GM18502 (cell line): ENCODE measurements around the gene TRIM56.
"Not testable (repeated sequence)": the region's sequence is repeated elsewhere in the genome, so short reads cannot be mapped to it uniquely, and the experiment has no call there.

Experiments used
- ATAC-seq: cut with Tn5 transposase; IDR thresholded peaks from one replicate; pipeline ENCODE4 v1.9.1; 2021; ENCODE audit warnings: mild to moderate bottlenecking; ENCODE audit not compliant: unreplicated experiment, poor library complexity

Gene TRIM56

DNA sequence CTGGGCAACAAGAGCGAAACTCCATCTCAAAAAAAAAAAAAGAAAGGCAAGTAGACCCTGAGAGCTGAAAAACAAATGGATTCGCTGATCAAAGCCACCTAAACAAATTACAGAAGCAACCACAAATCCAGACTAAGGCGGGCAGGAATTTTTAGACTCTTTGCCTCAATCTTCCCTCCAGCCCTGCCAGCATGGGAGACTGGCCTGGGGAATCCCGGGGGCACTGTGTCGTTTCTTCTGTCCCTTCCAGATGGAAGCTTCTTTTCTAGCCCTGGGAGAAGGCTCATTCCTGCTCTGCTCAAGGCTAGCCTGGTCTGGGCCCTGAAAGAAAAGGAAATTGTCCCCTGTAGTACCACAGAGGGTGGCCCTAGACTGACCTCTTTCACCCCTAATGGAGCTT is 26.0 kb downstream of the TRIM56 start:
- ATAC-seq = no peak

DNA sequence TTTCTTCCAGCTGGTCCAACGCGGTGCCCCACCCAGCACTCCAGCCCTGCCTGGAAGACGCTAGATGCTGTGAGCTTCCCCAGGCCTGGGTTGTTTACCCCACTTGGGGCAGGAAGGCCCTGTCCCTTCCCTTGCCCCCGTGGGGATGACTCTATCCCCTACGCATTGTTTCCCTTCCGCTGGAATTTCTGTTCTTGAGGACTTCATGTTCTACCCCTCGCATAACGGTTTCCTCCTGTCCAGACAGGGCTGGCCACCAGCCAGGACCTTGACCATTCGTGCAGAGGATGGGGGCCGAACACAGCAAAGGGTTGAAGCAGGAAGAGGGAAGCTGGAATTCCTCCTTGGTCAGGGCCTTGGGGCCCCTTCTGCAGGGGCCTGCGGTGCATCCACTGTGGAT is 27.0 kb downstream of the TRIM56 start:
- no peak for ATAC-seq

DNA sequence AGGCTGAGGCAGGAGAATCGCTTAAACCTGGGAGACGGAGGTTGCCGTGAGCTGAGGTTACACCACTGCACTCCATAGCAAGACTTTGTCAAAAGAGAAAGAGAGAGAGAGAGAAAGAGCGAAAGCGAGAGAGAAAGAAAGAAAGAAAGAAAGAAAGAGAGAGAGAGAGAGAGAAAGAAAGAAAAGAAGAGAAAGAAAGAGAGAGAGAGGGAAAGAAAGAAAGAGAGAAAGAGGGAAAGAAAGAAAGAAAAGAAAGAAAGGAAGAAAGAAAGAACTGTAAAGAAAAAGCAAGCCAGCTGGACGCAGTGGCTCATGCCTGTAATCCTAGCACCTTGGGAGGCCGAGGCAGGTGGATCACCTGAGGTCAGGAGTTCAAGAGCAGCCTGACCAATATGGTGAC is 27.9 kb downstream of the TRIM56 start:
- not testable (repeated sequence) for ATAC-seq

DNA sequence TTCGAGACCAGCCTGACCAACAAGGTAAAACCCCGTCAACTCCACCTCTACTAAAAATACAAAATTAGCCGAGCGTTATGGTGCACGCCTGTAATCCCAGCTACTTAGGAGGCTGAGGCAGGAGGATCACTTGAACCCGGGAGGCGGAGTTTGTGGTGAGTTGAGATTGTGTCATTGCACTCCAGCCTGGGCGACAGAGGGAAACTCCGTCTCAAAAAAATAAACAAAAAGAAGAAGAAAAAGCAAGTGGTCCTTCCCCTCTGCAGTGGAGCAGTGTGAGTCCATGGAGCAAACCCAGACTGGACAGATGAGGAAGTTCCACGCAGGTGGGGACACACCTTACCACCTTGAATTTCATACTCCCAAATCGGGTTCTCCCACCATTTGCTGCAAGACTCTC is 28.6 kb downstream of the TRIM56 start:
- ATAC-seq = no peak

DNA sequence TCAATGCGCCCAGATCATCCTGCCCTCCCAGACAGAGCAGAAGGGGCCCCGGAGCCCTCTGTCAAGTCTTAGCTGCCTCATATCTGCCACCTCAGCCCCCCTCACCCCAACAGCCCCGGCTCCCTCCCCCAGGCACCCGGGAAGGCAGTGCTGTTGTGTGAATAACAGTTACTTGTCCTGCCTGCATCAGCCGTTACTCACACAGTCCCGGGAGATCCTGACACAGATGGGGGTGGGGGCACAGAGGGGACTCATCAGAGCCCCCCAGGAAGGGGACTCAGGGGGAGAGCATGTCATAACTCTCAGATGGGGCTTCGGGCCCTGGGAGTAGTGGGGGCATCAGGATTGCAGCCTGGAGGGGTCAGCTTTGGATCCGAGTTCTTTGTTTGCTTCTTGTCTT is 29.2 kb downstream of the TRIM56 start:
- no peak for ATAC-seq

DNA sequence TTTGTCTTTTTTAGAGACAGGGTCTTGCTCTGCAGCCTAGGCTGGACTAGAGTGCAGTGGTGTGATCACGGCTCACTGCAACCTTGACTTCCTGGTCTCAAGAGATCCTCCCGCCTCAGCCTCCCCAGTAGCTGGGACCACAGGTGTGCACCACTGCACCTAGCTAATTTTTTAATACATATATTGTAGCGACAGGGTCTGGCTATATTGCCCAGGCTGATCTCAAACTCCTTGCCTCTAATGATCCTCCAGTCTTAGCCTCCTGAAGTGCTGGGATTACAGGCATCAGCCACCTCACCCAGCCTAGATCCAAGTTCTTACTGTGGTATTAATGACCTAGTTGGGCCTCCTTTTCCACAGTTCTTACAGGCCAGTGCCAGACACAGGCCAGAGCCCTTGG is 29.9 kb downstream of the TRIM56 start:
- ATAC-seq = no peak

DNA sequence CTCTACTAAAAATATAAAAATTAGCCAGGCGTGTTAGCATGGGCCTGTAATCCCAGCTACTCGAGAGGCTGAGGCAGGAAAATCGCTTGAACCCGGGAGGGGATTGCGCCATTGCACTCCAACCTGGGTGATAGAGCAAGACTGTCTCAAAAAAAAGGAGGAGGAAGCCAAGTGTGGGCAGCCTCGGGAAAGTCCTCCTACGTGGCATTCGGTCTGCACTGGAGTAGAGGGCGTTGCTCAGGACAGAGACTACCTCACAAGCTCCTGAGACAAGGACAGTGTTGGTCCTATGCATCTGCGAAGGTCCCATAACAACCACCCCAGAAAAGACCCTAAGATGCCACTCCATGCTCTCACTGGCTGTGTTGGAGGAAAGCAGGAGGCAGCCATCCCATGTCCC is 31.6 kb downstream of the TRIM56 start:
- ATAC-seq = no peak

DNA sequence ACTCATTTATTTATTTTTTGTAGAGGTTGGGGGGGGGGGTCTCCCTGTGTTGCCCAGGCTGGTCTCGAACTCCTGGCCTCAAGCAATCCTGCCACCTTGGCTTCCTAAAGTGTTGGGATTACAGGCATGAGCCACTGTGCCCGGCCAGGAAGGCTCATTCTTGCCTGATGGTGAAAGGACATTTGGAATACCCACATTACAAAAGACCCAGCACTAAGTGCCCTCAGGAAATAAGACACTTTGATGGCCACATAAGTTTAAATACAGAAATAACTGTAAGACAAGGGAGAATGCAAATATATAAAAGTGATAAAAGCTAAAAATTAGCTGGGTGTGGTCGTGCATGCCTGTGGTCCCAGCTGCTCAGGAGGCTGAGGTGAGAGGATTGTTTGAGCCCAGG is 33.6 kb downstream of the TRIM56 start:
- no peak for ATAC-seq

DNA sequence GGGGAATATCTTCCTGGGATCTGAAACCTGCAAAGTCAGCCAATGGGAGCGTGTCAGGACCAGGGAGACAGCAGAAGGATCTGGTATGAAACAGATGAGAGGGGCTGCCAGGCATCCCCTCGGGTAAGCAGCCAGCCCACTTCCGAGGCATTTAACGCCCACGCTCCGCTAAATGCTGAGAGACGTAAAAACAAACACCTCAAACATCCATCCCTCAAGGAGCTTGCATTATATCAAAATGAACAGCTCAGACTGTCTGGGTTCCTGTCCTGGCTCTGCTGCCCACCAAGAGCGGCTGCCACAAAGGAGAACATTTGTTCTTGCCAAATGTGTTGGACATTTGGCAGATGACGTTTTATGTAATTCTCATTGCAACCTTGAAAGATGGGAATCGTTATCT is 34.6 kb downstream of the TRIM56 start:
- no peak for ATAC-seq

DNA sequence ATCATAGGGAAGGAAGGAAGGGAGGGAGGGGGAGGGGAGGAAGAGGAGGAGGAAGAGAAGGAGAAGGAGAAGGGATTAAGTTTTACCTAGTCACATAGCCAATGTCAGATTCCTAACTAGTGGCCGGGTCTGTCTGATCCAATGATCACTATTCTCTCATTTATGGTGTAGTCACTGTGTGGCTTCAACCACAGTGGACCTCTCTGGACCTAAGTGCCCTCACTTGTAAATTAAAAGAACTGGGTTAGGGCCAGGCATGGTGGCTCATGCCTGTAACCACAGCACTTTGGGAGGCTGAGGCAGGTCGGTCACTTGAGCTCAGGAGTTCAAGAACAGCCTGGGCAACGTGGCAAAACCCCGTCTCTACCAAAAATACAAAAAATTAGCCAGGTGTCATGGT is 35.0 kb downstream of the TRIM56 start:
- no peak for ATAC-seq

DNA sequence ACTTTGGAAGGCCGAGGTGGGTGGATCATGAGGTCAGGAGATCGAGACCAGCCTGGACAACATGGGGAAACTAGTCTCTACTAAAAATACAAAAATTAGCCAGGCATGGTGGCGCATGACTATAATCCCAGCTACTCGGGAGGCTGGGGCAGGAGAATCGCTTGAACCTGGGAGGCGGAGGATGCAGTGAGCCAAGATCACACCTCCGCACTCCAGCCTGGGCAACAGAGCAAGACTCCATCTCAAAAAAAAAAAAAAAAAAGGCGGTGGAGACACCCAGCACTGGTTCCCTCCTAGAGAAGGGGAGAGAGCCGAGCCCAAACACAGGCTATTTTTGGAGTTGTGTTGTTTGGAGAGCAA is 36.3 kb downstream of the TRIM56 start:
- ATAC-seq = not testable (repeated sequence)

DNA sequence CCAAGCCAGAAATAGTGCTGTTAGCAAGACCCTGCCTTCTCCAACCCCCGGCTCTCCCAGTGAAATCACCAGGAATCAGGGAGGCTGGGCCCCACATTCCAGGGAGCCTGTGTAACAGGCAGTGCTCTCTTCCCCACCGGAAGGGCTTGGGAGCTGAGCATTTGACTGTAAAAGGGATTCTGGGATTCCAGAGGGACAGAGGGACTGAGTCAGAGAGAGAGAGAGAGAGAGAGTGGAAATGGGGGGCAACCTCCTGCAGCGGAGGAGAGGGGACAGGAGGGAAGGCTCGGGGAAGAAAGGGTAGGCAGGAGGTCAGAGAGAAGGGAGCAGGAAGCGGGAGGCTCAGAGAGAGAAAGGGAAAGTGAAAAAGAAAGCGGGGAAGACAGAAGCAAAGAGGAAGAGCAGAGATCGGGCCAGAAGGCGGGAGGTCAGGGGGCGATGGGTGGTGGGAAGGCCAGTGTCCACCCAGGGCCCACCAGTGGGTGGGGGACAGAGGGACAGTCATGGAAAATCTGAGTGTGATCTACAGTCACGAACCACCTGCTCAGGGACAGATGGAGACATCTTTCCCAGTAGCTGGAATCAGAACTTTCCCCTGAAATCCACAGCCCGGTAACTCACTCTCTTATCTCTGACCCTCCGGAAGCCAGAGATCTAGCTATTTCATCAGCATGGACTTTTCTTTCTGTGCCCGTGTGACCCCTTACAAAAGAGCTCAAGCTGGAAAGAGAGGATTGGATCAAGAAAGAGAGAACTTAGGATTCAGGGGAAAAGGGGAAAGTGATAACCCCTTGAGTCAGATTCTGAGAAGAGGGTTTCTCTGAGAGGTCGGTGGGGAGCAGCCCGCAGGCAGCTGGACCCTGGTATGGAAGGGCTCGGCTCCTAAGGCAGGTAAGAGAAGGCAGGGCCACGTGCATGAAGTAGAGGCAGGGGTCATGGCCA is 37.0 kb downstream of the TRIM56 start:
- ATAC-seq = no peak

DNA sequence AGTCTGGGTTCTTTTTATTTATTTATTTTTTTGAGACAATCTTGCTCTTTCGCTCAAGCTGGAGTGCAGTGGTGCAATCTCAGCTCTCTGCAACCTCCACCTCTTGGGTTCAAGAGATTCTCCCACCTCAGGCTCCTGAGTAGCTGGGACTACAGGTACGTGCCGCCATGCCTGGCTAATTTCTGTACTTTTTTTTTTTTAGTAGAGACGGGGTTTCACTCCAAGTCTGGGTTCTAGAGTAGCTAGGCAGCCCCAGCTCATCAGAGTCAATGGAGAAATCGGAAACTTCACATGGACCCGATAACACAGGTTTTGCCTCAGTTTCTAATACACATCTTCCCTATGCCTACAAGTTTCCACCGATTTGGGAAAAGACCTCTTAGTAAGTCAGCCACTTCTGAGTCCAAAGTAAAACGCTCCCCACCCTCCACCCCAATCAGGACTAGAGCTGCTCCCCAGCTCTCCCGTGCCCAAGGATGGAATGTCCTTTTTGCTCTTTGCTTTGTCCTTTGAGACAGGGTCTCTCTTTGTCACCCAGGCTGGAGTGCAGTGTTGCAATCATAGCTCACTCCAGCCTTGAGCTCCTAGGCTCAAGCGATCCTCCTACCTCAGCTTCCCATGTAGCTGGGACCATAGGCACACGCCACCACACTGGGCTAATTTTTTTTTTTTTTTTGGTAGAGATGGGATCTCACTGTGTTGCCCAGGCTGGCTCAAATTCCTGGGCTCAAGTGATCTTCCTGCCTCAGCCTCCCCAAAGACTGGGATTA is 37.8 kb downstream of the TRIM56 start:
- ATAC-seq = no peak

DNA sequence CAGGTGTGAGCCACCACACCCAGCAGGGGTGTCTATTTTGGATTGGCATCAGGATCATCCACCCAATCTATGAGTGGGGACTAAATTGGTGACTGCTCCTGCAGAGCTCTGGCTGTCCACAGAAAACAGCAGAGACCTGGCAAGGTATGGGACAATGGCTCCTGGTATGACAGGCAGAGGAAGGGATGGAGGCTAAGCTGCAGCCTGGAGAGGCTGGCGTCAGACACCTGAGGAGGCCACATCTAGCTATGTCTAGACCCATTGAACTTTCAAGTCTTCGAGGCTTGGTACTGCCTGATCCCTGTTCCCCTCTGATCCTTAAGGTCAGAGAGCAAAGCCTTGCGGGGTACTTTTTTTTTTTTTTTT is 38.4 kb downstream of the TRIM56 start:
- ATAC-seq = no peak

DNA sequence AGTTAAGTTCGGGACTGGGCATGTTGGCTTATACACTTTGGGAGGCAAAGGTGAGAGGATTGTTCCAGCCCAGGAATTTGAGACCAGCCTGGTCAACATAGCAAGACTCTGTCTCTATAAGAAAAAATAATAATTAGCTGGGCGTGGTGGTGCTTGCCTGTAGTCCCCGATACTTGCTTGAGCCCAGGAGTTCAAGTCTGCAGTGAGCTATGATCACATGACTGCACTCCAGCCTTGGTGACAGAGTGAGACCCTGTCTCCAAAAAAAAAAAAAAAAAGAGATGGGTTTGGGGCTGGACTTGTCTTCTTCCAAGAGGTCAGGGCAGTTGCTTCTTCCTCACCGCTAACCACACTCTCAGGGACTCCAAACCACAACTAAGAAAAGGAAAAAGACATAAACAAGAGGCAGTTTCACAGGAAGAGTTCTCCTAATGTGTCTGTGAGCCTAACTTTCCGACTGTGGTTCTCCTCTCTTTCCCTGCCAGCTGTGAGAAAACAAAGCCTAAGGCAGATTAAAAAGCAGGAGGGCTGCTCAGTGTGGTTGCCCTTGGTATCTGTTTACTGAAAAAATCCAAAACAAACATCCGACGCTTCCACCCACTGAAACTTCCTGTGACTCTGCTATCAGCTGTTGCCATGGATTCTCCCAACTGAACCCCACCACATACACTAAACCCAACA is 39.2 kb downstream of the TRIM56 start:
- ATAC-seq = no peak

DNA sequence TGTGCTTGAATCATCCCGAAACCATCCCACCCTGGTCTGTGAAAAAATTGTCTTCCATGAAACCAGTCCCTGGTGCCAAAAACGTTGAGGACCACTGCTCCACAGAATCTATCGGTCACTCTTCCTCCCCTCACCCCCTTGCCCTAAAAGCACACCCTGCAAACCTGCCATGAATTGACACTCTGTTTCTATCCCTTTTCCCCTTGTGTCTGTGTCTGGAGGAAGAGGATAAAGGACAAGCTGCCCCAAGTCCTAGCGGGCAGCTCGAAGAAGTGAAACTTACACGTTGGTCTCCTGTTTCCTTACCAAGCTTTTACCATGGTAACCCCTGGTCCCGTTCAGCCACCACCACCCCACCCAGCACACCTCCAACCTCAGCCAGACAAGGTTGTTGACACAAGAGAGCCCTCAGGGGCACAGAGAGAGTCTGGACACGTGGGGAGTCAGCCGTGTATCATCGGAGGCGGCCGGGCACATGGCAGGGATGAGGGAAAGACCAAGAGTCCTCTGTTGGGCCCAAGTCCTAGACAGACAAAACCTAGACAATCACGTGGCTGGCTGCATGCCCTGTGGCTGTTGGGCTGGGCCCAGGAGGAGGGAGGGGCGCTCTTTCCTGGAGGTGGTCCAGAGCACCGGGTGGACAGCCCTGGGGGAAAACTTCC is 40.8 kb downstream of the TRIM56 start:
- ATAC-seq = no peak

DNA sequence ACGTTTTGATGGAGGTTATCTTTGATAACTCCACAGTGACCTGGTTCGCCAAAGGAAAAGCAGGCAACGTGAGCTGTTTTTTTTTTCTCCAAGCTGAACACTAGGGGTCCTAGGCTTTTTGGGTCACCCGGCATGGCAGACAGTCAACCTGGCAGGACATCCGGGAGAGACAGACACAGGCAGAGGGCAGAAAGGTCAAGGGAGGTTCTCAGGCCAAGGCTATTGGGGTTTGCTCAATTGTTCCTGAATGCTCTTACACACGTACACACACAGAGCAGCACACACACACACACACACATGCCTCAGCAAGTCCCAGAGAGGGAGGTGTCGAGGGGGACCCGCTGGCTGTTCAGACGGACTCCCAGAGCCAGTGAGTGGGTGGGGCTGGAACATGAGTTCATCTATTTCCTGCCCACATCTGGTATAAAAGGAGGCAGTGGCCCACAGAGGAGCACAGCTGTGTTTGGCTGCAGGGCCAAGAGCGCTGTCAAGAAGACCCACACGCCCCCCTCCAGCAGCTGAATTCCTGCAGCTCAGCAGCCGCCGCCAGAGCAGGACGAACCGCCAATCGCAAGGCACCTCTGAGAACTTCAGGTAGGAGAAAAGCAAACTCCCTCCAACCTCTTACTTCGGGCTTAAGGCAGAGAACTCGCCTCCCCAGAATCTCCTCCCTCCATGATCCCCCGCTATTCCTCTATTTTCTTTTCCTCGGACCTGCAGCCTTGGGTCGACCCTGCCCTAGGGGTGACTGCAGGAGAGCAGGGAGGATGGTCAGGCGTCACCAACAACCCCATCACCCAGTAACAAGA is 41.6 kb downstream of the TRIM56 start, which contains the start of gene SERPINE1:
Gene SERPINE1 (plus strand): TSS at position 454 of the 809 bp plus-strand sequence. CDS start 1,290 bp downstream, outside the sequence.
- ATAC-seq = no peak

DNA sequence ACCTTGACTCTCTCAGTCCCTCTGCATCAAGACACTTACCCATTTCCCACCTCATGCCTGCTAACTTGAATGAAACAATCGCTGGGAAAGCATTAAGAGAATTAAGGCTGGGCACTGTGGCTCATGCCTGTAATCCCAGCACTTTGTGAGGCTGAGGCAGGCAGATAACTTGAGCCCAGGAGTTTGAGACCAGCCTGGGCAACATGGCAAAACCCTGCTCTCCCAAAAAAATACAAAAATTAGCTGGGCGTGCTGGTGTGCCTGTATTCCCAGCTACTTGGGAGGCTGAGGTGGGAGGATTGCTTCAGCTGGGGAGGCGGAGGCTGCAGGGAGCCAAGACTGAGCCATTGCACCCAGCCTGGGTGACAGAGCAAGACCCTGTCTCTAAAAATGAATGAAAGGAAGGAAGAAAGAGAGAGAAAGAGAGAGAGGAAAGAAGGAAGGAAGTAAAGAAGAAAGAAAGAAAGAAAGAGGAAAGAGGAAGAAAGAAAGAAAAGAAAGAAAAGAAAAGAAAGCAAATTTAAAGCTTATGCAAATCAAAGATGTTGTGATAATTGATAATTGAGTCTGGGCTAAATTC is 42.3 kb downstream of the TRIM56 start:
- no peak for ATAC-seq
